H9 (cell line): ENCODE measurements around the gene MTCL1. TPM values are rescaled to one million over a fixed set of nuclear protein-coding genes. Genes with fewer than 3 reads are reported as not detected.
A peak's percentile ranks its signal among the peaks of the same experiment; 100 is the strongest.

ENCODE experiments used
- DNase-seq: peaks from one replicate; pipeline ENCODE4 v3.0.0-alpha.2; 2017
- H2AFZ ChIP-seq: one replicate; pipeline ENCODE4 v1.6.1; 2013; ENCODE audit warnings: mild to moderate bottlenecking, low read length, control low read depth, moderate library complexity
- H2AK5ac ChIP-seq: 2 replicates; pipeline ENCODE4 v1.6.1; 2013; ENCODE audit warnings: low read length, control low read depth, mixed read lengths; ENCODE audit not compliant: insufficient read length
- H2BK120ac ChIP-seq: one replicate; pipeline ENCODE4 v1.6.1; 2013; ENCODE audit warnings: low read depth, mild to moderate bottlenecking, low read length, control low read depth, inconsistent platforms; ENCODE audit not compliant: poor library complexity, severe bottlenecking
- H2BK12ac ChIP-seq: 2 replicates; pipeline ENCODE4 v1.6.1; 2013; ENCODE audit warnings: low read length, control low read depth, mixed read lengths, low read depth; ENCODE audit not compliant: insufficient read length
- H2BK15ac ChIP-seq: 2 replicates; pipeline ENCODE4 v1.6.1; 2013; ENCODE audit warnings: low read depth, low read length, control low read depth
- H2BK20ac ChIP-seq: one replicate; pipeline ENCODE4 v1.6.1; 2013; ENCODE audit warnings: low read depth, mild to moderate bottlenecking, low read length, control low read depth, inconsistent platforms; ENCODE audit not compliant: poor library complexity, severe bottlenecking
- H2BK5ac ChIP-seq: 2 replicates; pipeline ENCODE4 v1.6.1; 2013; ENCODE audit warnings: low read length, control low read depth, mixed read lengths; ENCODE audit not compliant: insufficient read length
- H3K14ac ChIP-seq: 2 replicates; pipeline ENCODE4 v1.6.1; 2013; ENCODE audit warnings: low read length, control low read depth; ENCODE audit not compliant: insufficient read depth
- H3K18ac ChIP-seq: 2 replicates; pipeline ENCODE4 v1.6.1; 2013; ENCODE audit warnings: low read depth, mild to moderate bottlenecking, mixed read lengths, low read length, control low read depth; ENCODE audit not compliant: insufficient read length
- H3K23ac ChIP-seq: 2 replicates; pipeline ENCODE4 v1.6.1; 2013; ENCODE audit warnings: low read length, control low read depth, mixed read lengths, low read depth; ENCODE audit not compliant: insufficient read length
- H3K23me2 ChIP-seq: 2 replicates; pipeline ENCODE4 v1.6.1; 2013; ENCODE audit warnings: low read depth, mild to moderate bottlenecking, mixed read lengths, low read length, control low read depth; ENCODE audit not compliant: insufficient read length, poor library complexity, severe bottlenecking
- H3K27ac ChIP-seq: 2 replicates; pipeline ENCODE4 v1.5.1; 2013; ENCODE audit warnings: low read length, control low read depth, mixed read lengths, low read depth; ENCODE audit not compliant: insufficient read length
- H3K27me3 ChIP-seq: 2 replicates; pipeline ENCODE4 v1.6.1; 2013; ENCODE audit warnings: low read length, control low read depth, inconsistent platforms; ENCODE audit not compliant: insufficient read depth
- H3K4ac ChIP-seq: 2 replicates; pipeline ENCODE4 v1.6.1; 2013; ENCODE audit warnings: low read depth, mild to moderate bottlenecking, control low read depth, inconsistent platforms, low read length, moderate library complexity
- H3K4me1 ChIP-seq: 2 replicates; pipeline ENCODE4 v1.6.1; 2013; ENCODE audit warnings: low read length, control low read depth, inconsistent platforms; ENCODE audit not compliant: insufficient read depth
- H3K4me2 ChIP-seq: 2 replicates; pipeline ENCODE4 v1.6.1; 2013; ENCODE audit warnings: low read length, control low read depth, mixed read lengths; ENCODE audit not compliant: insufficient read length, insufficient read depth
- H3K56ac ChIP-seq: 2 replicates; pipeline ENCODE4 v1.6.1; 2013; ENCODE audit warnings: low read depth, mild to moderate bottlenecking, mixed read lengths, low read length, control low read depth; ENCODE audit not compliant: insufficient read length
- H3K79me1 ChIP-seq: 2 replicates; pipeline ENCODE4 v1.6.1; 2013; ENCODE audit warnings: low read depth, mild to moderate bottlenecking, moderate library complexity, low read length, control low read depth, inconsistent platforms; ENCODE audit not compliant: insufficient read depth, poor library complexity, severe bottlenecking
- H3K79me2 ChIP-seq: 2 replicates; pipeline ENCODE4 v1.6.1; 2013; ENCODE audit warnings: low read length, control low read depth, inconsistent platforms; ENCODE audit not compliant: insufficient read depth
- H3K9ac ChIP-seq: 2 replicates; pipeline ENCODE4 v1.6.1; 2013; ENCODE audit warnings: low read length, control low read depth, mixed read lengths; ENCODE audit not compliant: insufficient read length; ENCODE audit errors: extremely low read depth
- H3K9me3 ChIP-seq: one replicate; pipeline ENCODE4 v1.6.1; 2013; ENCODE audit warnings: low read depth, low read length, inconsistent platforms; ENCODE audit not compliant: control insufficient read depth
- H3T11ph ChIP-seq: one replicate; pipeline ENCODE4 v1.6.1; 2013; ENCODE audit warnings: mild to moderate bottlenecking, low read length, control low read depth, inconsistent platforms
- H4K20me1 ChIP-seq: one replicate; pipeline ENCODE4 v1.6.1; 2013; ENCODE audit not compliant: control insufficient read depth, insufficient read length, insufficient read depth
- H4K5ac ChIP-seq: 2 replicates; pipeline ENCODE4 v1.6.1; 2013; ENCODE audit warnings: low read depth, mild to moderate bottlenecking, mixed read lengths, low read length, control low read depth; ENCODE audit not compliant: insufficient read length
- H4K8ac ChIP-seq: replicated peaks from 2 replicates; pipeline ENCODE4 v1.6.1; 2013; ENCODE audit warnings: low read length, control low read depth, mixed read lengths, low read depth; ENCODE audit not compliant: insufficient read length
- H4K91ac ChIP-seq: 2 replicates; pipeline ENCODE4 v1.6.1; 2013; ENCODE audit warnings: low read depth, mild to moderate bottlenecking, moderate library complexity, mixed read lengths, low read length, control low read depth; ENCODE audit not compliant: insufficient read length
- H3K27ac Mint-ChIP-seq, 3 experiments: 2 replicates in 2 of 3; 3 replicates in 1 of 3; pipeline ENCODE4 v1.8.0; 2020 to 2021; ENCODE audit warnings: mixed read lengths in 3 of 3, mild to moderate bottlenecking in 1 of 3, moderate library complexity in 1 of 3
- H3K27me3 Mint-ChIP-seq: 2 replicates; pipeline ENCODE4 v1.8.0; 2021; ENCODE audit warnings: low read depth, mild to moderate bottlenecking, moderate library complexity, mixed read lengths
- H3K36me3 Mint-ChIP-seq, 3 experiments: 2 replicates in 2 of 3; 3 replicates in 1 of 3; pipeline ENCODE4 v1.8.0; 2020 to 2021; ENCODE audit warnings: low read depth in 3 of 3, mixed read lengths in 3 of 3; ENCODE audit not compliant: insufficient read depth in 1 of 3
- H3K4me1 Mint-ChIP-seq, 2 experiments: 2 replicates each; pipeline ENCODE4 v1.8.0; 2020; ENCODE audit warnings: mixed read lengths in 2 of 2
- H3K4me3 Mint-ChIP-seq, 2 experiments: 2 replicates in 1 of 2; 3 replicates in 1 of 2; pipeline ENCODE4 v1.8.0; 2020 to 2021; ENCODE audit warnings: mild to moderate bottlenecking in 2 of 2, mixed read lengths in 2 of 2, moderate library complexity in 1 of 2
- H3K9me3 Mint-ChIP-seq, 2 experiments: 2 replicates in 1 of 2; 3 replicates in 1 of 2; pipeline ENCODE4 v1.8.0; 2020; ENCODE audit warnings: mild to moderate bottlenecking in 2 of 2, mixed read lengths in 2 of 2, moderate library complexity in 1 of 2
- CTCF ChIP-seq: fragments of 200-600 bp; sonication (generic); conservative IDR thresholded peaks from 3 replicates; pipeline ENCODE4 v1.8.0; 2021; ENCODE audit warnings: antibody characterized with exemption, mild to moderate bottlenecking
- WGBS: extraction: QIAGEN DNeasy Blood & Tissue Kit; methylation state at CpG from one replicate; pipeline ENCODE4 v1.1.7; 2013; ENCODE audit warnings: missing lambda C conversion rate, low lambda C conversion rate, mixed read lengths; ENCODE audit not compliant: insufficient read length; ENCODE audit errors: extremely low coverage; 5-methylcytosine and 5-hydroxymethylcytosine counted together
- total RNA-seq: library from RNA; stranded (reverse); gene quantifications from 2 replicates; pipeline ENCODE4 v1.2.1, GENCODE V29; 2021

The MTCL1 gene
- total RNA-seq, 1 experiment from 2014 or later, result 50.7 TPM

GRCh38 chr18:8808001-8808400, 102.6 kb downstream of the MTCL1 start:
- Histone ChIP-seq H3K56ac (no peak overlapping the region), H2BK120ac (no peak overlapping the region), H3K4me2 (no peak overlapping the region), H3K23me2 (no peaks in the 10 kb centered on the region), H3K79me2 (no peaks in the 10 kb centered on the region), H2AFZ (no peak overlapping the region), H3K23ac (no peak overlapping the region), H3K79me1 (no peaks in the 10 kb centered on the region), H3K14ac (no peak overlapping the region), H2BK15ac (no peak overlapping the region), H3K4me1 (no peaks in the 10 kb centered on the region), H2BK5ac (no peak overlapping the region), H3K27me3 (no peaks in the 10 kb centered on the region), H3K18ac (no peak overlapping the region), H2BK20ac (no peak overlapping the region), H3K27ac (no peak overlapping the region), H4K8ac (no peak overlapping the region), H3T11ph (no peak overlapping the region), H3K9me3 (no peaks in the 10 kb centered on the region), H3K4ac (no peak overlapping the region), H4K5ac (no peak overlapping the region), H2BK12ac (no peak overlapping the region), H3K9ac (no peak overlapping the region), H4K20me1 (no peaks in the 10 kb centered on the region), H4K91ac (no peak overlapping the region), H2AK5ac (no peak overlapping the region)
- DNase-seq, result no peak
- no CpG with 5 or more reads among the region's 6 CpGs for WGBS
- no peaks in the 10 kb centered on the region for H3K27me3 Mint-ChIP-seq
- H3K36me3 Mint-ChIP-seq, result peaks cover 21 to 57% (median 54%) of the 10 kb centered on the region in 3 experiments; a peak in 6 of 7 replicates
- H3K9me3 Mint-ChIP-seq, result no peaks in the 10 kb centered on the region
- H3K27ac Mint-ChIP-seq, result peak overlapping the region in 1 of 3 experiments; percentile 79; a peak in 2 of 7 replicates
- H3K4me1 Mint-ChIP-seq, result peaks cover 4% of the 10 kb centered on the region in 2 experiments
- H3K4me3 Mint-ChIP-seq, result no peak overlapping the region
- TF ChIP-seq CTCF, result no peak
